Fibroblast of lung (primary cell): ENCODE results near the gene PAPPA. TPM values are rescaled to one million over a fixed set of nuclear protein-coding genes. Genes with fewer than 3 reads are reported as not detected.

ENCODE experiments used
- DNase-seq, 2 donors: peaks; one replicate each; pipeline versions ENCODE4 v3.0.0 to v3.0.0-alpha.2; 2010; ENCODE audit warnings: low read depth in 2 of 2
- H2AFZ ChIP-seq: 2 replicates; pipeline ENCODE4 v1.5.1; 2012; ENCODE audit warnings: low read length, control low read depth, inconsistent platforms
- H3K27ac ChIP-seq: 2 replicates; pipeline ENCODE4 v1.5.1; 2011; ENCODE audit warnings: low read length, control low read depth; ENCODE audit not compliant: insufficient read depth
- H3K27me3 ChIP-seq: 2 replicates; pipeline ENCODE4 v1.5.1; 2011; ENCODE audit warnings: mild to moderate bottlenecking, low read length; ENCODE audit not compliant: control insufficient read depth, insufficient read depth
- H3K36me3 ChIP-seq: 2 replicates; pipeline ENCODE4 v1.5.1; 2011; ENCODE audit warnings: low read length; ENCODE audit not compliant: control insufficient read depth, insufficient read depth
- H3K4me1 ChIP-seq: 2 replicates; pipeline ENCODE4 v1.5.1; 2011; ENCODE audit warnings: low read length; ENCODE audit not compliant: control insufficient read depth, insufficient read depth; ENCODE audit errors: extremely low read depth
- H3K4me2 ChIP-seq: 2 replicates; pipeline ENCODE4 v1.5.1; 2011; ENCODE audit warnings: low read length, control low read depth; ENCODE audit not compliant: insufficient read depth; ENCODE audit errors: extremely low read depth
- H3K4me3 ChIP-seq, 4 experiments: fragments of 200-600 bp in 1 of 4; sonication (generic) in 1 of 4; replicated peaks in 1 of 4; 2 replicates each; pipeline ENCODE4 v1.5.1; 2011 to 2016; ENCODE audit warnings: low read length in 4 of 4, low read depth in 3 of 4, mild to moderate bottlenecking in 3 of 4, control low read depth in 2 of 4, inconsistent platforms in 1 of 4, mixed read lengths in 1 of 4; ENCODE audit not compliant: insufficient read depth in 1 of 4; ENCODE audit errors: control extremely low read depth in 1 of 4
- H3K79me2 ChIP-seq: 2 replicates; pipeline ENCODE4 v1.5.1; 2012; ENCODE audit warnings: mild to moderate bottlenecking, low read length, inconsistent platforms; ENCODE audit not compliant: control insufficient read depth, insufficient read depth
- H3K9ac ChIP-seq: 2 replicates; pipeline ENCODE4 v1.5.1; 2011; ENCODE audit warnings: mild to moderate bottlenecking, low read length, control low read depth; ENCODE audit not compliant: insufficient read depth
- H3K9me3 ChIP-seq: 2 replicates; pipeline ENCODE4 v1.5.1; 2012; ENCODE audit warnings: low read depth, low read length; ENCODE audit not compliant: control insufficient read depth, insufficient read depth
- H4K20me1 ChIP-seq: 2 replicates; pipeline ENCODE4 v1.5.1; 2011; ENCODE audit warnings: low read length; ENCODE audit not compliant: control insufficient read depth, insufficient read depth; ENCODE audit errors: extremely low read depth
- CTCF ChIP-seq, 2 donors: IDR thresholded peaks in 1 of 2; conservative IDR thresholded peaks in 1 of 2; 1 replicate in 1 of 2; 2 replicates in 1 of 2; pipeline ENCODE4 v1.5.1; 2011 to 2012; ENCODE audit warnings: low read length in 2 of 2, control low read depth in 1 of 2, inconsistent platforms in 1 of 2, low read depth in 1 of 2, mild to moderate bottlenecking in 1 of 2
- EZH2 ChIP-seq: IDR thresholded peaks from 2 replicates; pipeline ENCODE4 v1.5.1; 2012; ENCODE audit warnings: low read length, control low read depth, mild to moderate bottlenecking; ENCODE audit errors: missing control alignments
- polyA plus RNA-seq, 2 donors: library from polyadenylated mRNA; depleted of rRNA in 1 of 2; stranded (reverse) in 1 of 2; unstranded in 1 of 2; fragments of >200 nt; gene quantifications; 2 replicates each; pipeline ENCODE4 v1.2.1, GENCODE V29; 2011 to 2012; ENCODE audit warnings: missing spikeins in 1 of 2
- total RNA-seq: library from RNA; depleted of rRNA; stranded (reverse); fragments of >200 nt; gene quantifications from 2 replicates; pipeline ENCODE4 v1.2.1, GENCODE V29; 2014

The PAPPA gene
- total and polyA plus RNA-seq, 2 donors (not counting 1 experiment from before 2014, with no cell fraction given): 8.8 to 45.7 TPM

DNA sequence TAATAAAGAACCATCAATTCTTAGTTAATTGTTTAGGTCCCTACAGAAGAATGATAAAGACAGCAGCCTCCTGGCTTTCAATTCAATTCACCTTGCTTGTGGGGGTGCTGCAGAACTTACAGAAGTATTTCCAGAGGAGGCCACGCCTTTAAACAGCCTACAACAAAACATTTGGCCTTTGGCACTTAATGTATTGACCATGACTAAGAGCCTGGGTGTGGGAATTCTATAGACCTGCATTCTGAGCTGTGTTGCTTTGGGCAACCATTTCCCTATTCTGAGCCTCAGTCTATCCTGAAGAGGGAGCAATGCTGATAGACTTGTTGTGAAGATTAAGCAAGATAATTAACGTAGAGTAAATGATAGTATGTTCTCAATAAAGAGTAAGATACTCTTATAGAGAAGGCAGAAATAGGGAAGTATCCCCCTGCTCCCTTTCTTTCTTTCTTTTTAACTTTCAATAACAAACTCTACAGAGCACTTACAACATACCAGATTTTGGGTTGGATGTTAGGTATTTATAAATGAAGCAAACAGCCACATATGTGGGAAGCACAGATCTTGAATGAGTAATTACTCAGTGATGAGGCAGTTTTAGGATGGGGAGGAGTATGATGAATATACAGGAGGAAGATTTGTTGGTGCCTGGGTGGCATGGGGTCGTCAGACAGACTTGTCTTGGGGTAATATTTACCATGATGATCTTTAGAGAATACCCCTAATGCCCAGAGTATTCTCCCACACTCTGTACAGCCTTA is 28.4 kb downstream of the PAPPA start:
- Histone ChIP-seq H3K4me2 (no peak overlapping the region), H3K4me3 (no peak overlapping the region), H3K9me3 (no peaks in the 10 kb centered on the region), H3K27ac (no peak overlapping the region), H3K79me2 (no peaks in the 10 kb centered on the region), H4K20me1 (no peaks in the 10 kb centered on the region), H3K36me3 (no peaks in the 10 kb centered on the region), H3K4me1 (peaks cover 5% of the 10 kb centered on the region), H3K27me3 (no peaks in the 10 kb centered on the region), H2AFZ (no peak overlapping the region), H3K9ac (no peak overlapping the region)
- DNase-seq: peak in 1 of 2 donors; percentile 20
- no peak for TF ChIP-seq CTCF (conservative IDR thresholded peaks at IDR 0.05 in 1 of 2, IDR thresholded peaks at IDR 0.05 in 1 of 2; ENCODE audit: low read depth in 1 of 2, low read length in 2 of 2)
- TF ChIP-seq EZH2: no peak

- peaks cover 1% of the 10 kb centered on the region for H3K36me3 ChIP-seq
- no peak overlapping the region for H3K9ac ChIP-seq
- TF ChIP-seq CTCF (conservative IDR thresholded peaks at IDR 0.05 in 1 of 2, IDR thresholded peaks at IDR 0.05 in 1 of 2; ENCODE audit: low read depth in 1 of 2, low read length in 2 of 2) (no peak), EZH2 (no peak)
Measured at GRCh38 chr9:116182876-116183275, 29.3 kb downstream of the PAPPA start.

DNA sequence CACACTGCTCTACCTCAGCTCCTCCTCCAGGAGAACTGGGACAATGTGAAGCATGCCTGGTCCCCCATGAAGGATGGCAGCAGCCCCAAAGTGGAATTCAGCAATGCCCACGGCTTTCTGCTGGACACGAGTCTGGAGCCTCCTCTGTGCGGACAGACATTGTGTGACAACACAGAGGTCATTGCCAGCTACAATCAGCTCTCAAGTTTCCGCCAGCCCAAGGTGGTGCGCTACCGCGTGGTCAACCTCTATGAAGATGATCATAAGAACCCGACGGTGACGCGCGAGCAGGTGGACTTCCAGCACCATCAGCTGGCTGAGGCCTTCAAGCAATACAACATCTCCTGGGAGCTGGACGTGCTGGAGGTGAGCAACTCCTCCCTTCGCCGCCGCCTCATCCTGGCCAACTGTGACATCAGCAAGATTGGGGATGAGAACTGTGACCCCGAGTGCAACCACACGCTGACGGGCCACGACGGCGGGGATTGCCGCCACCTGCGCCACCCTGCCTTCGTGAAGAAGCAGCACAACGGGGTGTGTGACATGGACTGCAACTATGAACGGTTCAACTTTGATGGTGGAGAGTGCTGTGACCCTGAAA is 34.1 kb downstream of the PAPPA start:
- Histone ChIP-seq H3K27me3 (no peaks in the 10 kb centered on the region), H3K4me1 (peaks cover 3% of the 10 kb centered on the region), H3K36me3 (peaks cover 1% of the 10 kb centered on the region), H2AFZ (no peak overlapping the region), H3K9me3 (no peaks in the 10 kb centered on the region), H4K20me1 (no peaks in the 10 kb centered on the region), H3K79me2 (no peaks in the 10 kb centered on the region), H3K4me3 (no peak overlapping the region), H3K4me2 (no peak overlapping the region), H3K27ac (no peak overlapping the region), H3K9ac (no peak overlapping the region)
- no peak for DNase-seq
- TF ChIP-seq EZH2: no peak
- TF ChIP-seq CTCF (conservative IDR thresholded peaks at IDR 0.05 in 1 of 2, IDR thresholded peaks at IDR 0.05 in 1 of 2; ENCODE audit: low read depth in 1 of 2, low read length in 2 of 2): no peak

More at GRCh38 chr9:116182876-116183275, 29.3 kb downstream of the PAPPA start:
- Histone ChIP-seq H2AFZ (no peak overlapping the region), H3K4me2 (no peak overlapping the region), H3K27ac (no peak overlapping the region), H3K4me1 (peaks cover 5% of the 10 kb centered on the region), H3K9me3 (no peaks in the 10 kb centered on the region), H3K27me3 (no peaks in the 10 kb centered on the region), H3K79me2 (no peaks in the 10 kb centered on the region), H4K20me1 (no peaks in the 10 kb centered on the region), H3K4me3 (no peak overlapping the region)
- no peak for DNase-seq
